Heart left ventricle (tissue), 16 donors: Measurements from ENCODE around the gene CC2D2B. TPM values are rescaled to one million over a fixed set of nuclear protein-coding genes. Genes with fewer than 3 reads are reported as not detected.

ENCODE experiments used
- ATAC-seq, 4 donors: fragments of 200-7000 bp; cut with Tn5 transposase; one replicate each; pipeline ENCODE4 v1.9.1; 2020 to 2022; ENCODE audit warnings: moderate library complexity in 4 of 4, mild to moderate bottlenecking in 3 of 4, moderate number of reproducible peaks in 1 of 4
- DNase-seq, 5 donors: peaks; one replicate each; pipeline ENCODE4 v3.0.0-alpha.2; 2020
- H3K27ac ChIP-seq, 12 donors: fragments of 200-600 bp; sonication (generic) in 4 of 12; one replicate each; pipeline versions ENCODE4 v1.5.0 to v1.8.0; 2016 to 2022; ENCODE audit warnings: mild to moderate bottlenecking in 2 of 12
- H3K27me3 ChIP-seq, 9 donors: fragments of 200-600 bp; sonication (generic) in 2 of 9; one replicate each; pipeline versions ENCODE4 v1.5.1 to v1.8.0; 2016 to 2022; ENCODE audit warnings: mild to moderate bottlenecking in 3 of 9
- H3K36me3 ChIP-seq, 9 donors: fragments of 200-600 bp; sonication (generic) in 2 of 9; one replicate each; pipeline versions ENCODE4 v1.5.0 to v1.8.0; 2018 to 2022; ENCODE audit warnings: mild to moderate bottlenecking in 2 of 9
- H3K4me1 ChIP-seq, 12 donors: fragments of 200-600 bp; sonication (generic) in 4 of 12; one replicate each; pipeline versions ENCODE4 v1.5.0 to v1.8.0; 2016 to 2022; ENCODE audit warnings: mild to moderate bottlenecking in 3 of 12
- H3K4me3 ChIP-seq, 12 donors: fragments of 200-600 bp; sonication (generic) in 4 of 12; one replicate each; pipeline versions ENCODE4 v1.5.0 to v1.8.0; 2017 to 2022; ENCODE audit warnings: mild to moderate bottlenecking in 9 of 12, moderate library complexity in 4 of 12
- H3K9me3 ChIP-seq, 12 donors: fragments of 200-600 bp; sonication (generic) in 4 of 12; one replicate each; pipeline versions ENCODE4 v1.5.0 to v1.8.0; 2016 to 2022; ENCODE audit warnings: mild to moderate bottlenecking in 1 of 12
- CTCF ChIP-seq, 12 donors: fragments of 200-600 bp; sonication (generic) in 4 of 12; IDR thresholded peaks; one replicate each; pipeline versions ENCODE4 v1.5.0 to v1.8.0; 2018 to 2022; ENCODE audit warnings: antibody characterized with exemption in 12 of 12, mild to moderate bottlenecking in 5 of 12
- POLR2A ChIP-seq, 2 donors: fragments of 450-650 bp; IDR thresholded peaks; one replicate each; pipeline ENCODE4 v1.6.1; 2017; ENCODE audit warnings: antibody characterized with exemption in 2 of 2, mild to moderate bottlenecking in 2 of 2, moderate library complexity in 2 of 2
- WGBS, 4 donors: extraction: QIAGEN DNeasy Blood & Tissue Kit in 2 of 4; methylation state at CpG; one replicate each; pipeline versions ENCODE4 v1.1.5 to v1.1.7; 2013 to 2018; 5-methylcytosine and 5-hydroxymethylcytosine counted together
- intact Hi-C, 10 donors: fragments of 100-400 bp; cut with DNase I; formaldehyde crosslinking; loops; one replicate each; pipeline versions ENCODE4 v1.11.1 to v1.14.2; 2022
- polyA plus RNA-seq, 2 donors: library from polyadenylated mRNA; stranded (reverse); fragments of 200-250 nt; gene quantifications; one replicate each; pipeline ENCODE4 v1.2.3, GENCODE V29; 2013
- total RNA-seq, 9 donors: library from RNA; depleted of rRNA in 2 of 9; stranded (reverse); fragments of >200 nt in 2 of 9; fragmentation: NEBNext Ultra II Directional in 3 of 9; extraction: Animal tissue kit (Norgen Biotek cat#: 25700) in 3 of 9; gene quantifications; one replicate each; pipeline versions ENCODE4 v1.1.0 to v1.2.4, GENCODE V29; 2016 to 2023
- donor health status: ischemic (EF 13 %, LVEDD 7.1; RV severe dilation, severe dysfunction).
- donor health status: healthy with polysubstance abuse.
- donor health status: DM: no; HTN: yes; CAD: no.
- donor health status: DM: no; HTN: no; CAD: no.
- donor health status: ischemic (EF 25% LVEDD 6.9; RV normal size, moderate dysfunction).
- donor health status: ischemic (EF 25% LVEDD 5.7; RV mildly dilated, moderate dysfunction).
- donor health status: healthy.
- donor health status: DM: yes; HTN: yes; CAD: no.
- donor health status: ischemic (EF 35%, LVEDD 5.7; RV mildly dilated, moderate dysfunction).
- donor health status: nonischemic (EF 11% LVEDD 7.7; RV severe dilation, severe dysfunction).
- donor health status: DM: yes; HTN: yes; CAD: no.
- donor health status: PGD.
- donor health status: ischemic (EF 29% LVEDD 5.4; RV normal size, mild dysfunction).
- donor health status: nonischemic (EF 23%, LVEDD 6.1; RV moderate dilation, normal function).

The CC2D2B gene
- total and polyA plus RNA-seq, 11 donors, result 0.15 to 1.5 (median 0.58) TPM

GRCh38 chr10:95935429-95935828 is 27.7 kb downstream of the CC2D2B start:
- WGBS, 4 donors, result 89 to 95% (median 95%) methylated on average over 2 of the region's 2 CpGs

GRCh38 chr10:95941115-95941514 is 33.3 kb downstream of the CC2D2B start:
- Histone ChIP-seq H3K4me1 (no peaks in the 10 kb centered on the region), H3K4me3 (no peak overlapping the region), H3K27me3 (no peaks in the 10 kb centered on the region), H3K27ac (no peak overlapping the region), H3K36me3 (no peaks in the 10 kb centered on the region), H3K9me3 (peaks cover 0 to 30% (median 10%) of the 10 kb centered on the region in 12 donors)
- 74 to 81% (median 78%) methylated on average over 4 of the region's 4 CpGs for WGBS, 4 donors
- TF ChIP-seq CTCF (IDR thresholded peaks at IDR 0.05), result no peak
- ATAC-seq, result no peak
- DNase-seq, result no peak
- intact Hi-C loops, result no loop called here

More at GRCh38 chr10:95935429-95935828, 27.7 kb downstream of the CC2D2B start:
- Histone ChIP-seq H3K9me3 (peaks cover 0 to 30% (median 5%) of the 10 kb centered on the region in 12 donors), H3K27me3 (no peaks in the 10 kb centered on the region), H3K4me1 (no peaks in the 10 kb centered on the region), H3K27ac (no peak overlapping the region), H3K4me3 (no peak overlapping the region), H3K36me3 (peaks cover 0 to 3% (median 0%) of the 10 kb centered on the region in 9 donors)
- DNase-seq (no peak), ATAC-seq (no peak)
- intact Hi-C loops, result no loop called here
- TF ChIP-seq CTCF (IDR thresholded peaks at IDR 0.05) (no peak), POLR2A (IDR thresholded peaks at IDR 0.05) (no peak)

- WGBS, 4 donors, result 56 to 64% (median 62%) methylated on average over 7 of the region's 7 CpGs
- no peak overlapping the region for H3K4me3 ChIP-seq
- H3K27ac ChIP-seq, result no peak overlapping the region
- intact Hi-C loops, result no loop called here
- H3K27me3 ChIP-seq, result no peaks in the 10 kb centered on the region
- peaks cover 0 to 28% (median 12%) of the 10 kb centered on the region in 12 donors for H3K9me3 ChIP-seq
- TF ChIP-seq CTCF (IDR thresholded peaks at IDR 0.05) (no peak), POLR2A (IDR thresholded peaks at IDR 0.05) (no peak)
- no peak for DNase-seq
- no peak for ATAC-seq
- H3K36me3 ChIP-seq, result no peaks in the 10 kb centered on the region
- H3K4me1 ChIP-seq, result peaks cover 0 to 11% (median 0%) of the 10 kb centered on the region in 12 donors
Observed at GRCh38 chr10:95963202-95963990, 55.6 kb downstream of the CC2D2B start.

- 55 to 69% (median 66%) methylated on average over 1 of the region's 1 CpG for WGBS, 4 donors
- Histone ChIP-seq H3K4me1 (peaks cover 0 to 11% (median 0%) of the 10 kb centered on the region in 12 donors), H3K4me3 (no peak overlapping the region), H3K9me3 (peaks cover 0 to 22% (median 11%) of the 10 kb centered on the region in 12 donors), H3K27ac (no peak overlapping the region), H3K27me3 (no peaks in the 10 kb centered on the region), H3K36me3 (no peaks in the 10 kb centered on the region)
- intact Hi-C loops, result no loop called here
- DNase-seq (no peak), ATAC-seq (no peak)
- TF ChIP-seq POLR2A (IDR thresholded peaks at IDR 0.05), result no peak
- TF ChIP-seq CTCF (IDR thresholded peaks at IDR 0.05), result no peak
Observed at GRCh38 chr10:95963991-95964389, 56.2 kb downstream of the CC2D2B start.
